ENCODE measurements around the gene NTRK2.
"Not testable (repeated sequence)": the region's sequence is repeated elsewhere in the genome, so short reads cannot be mapped to it uniquely, and the experiment has no call there.

The NTRK2 gene

DNA sequence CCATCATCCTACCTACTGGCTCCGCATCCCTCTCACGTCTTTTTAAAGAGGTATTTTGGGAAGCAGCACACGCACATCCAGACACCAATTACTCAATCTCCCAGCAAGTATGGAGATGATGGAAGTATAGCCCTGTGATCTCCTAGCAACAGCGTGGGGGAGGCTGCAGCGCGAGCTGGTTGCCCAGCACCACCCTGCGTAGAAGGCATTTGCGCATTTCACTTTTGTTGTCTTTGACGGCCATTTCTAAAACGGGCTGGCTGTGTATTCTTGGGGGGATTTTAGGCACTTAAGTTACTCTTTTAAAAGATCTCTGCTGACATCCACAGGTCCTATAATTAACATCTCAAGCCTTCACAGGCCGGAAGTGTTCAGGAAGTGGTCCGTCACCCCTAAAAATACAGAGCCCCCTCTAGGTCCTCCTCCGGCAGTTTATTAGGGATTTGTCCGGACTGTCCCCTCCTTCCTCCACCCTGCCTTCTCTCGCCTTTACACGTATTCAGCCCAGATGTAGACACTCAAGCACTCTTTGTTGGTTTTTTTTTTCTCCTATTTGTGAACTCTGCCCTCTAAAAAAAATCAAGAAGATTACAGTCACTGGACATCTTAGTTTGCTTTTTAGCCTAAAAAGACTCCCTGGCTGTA lies 371.4 kb downstream of the NTRK2 start:
- no peak for DNase-seq

DNA sequence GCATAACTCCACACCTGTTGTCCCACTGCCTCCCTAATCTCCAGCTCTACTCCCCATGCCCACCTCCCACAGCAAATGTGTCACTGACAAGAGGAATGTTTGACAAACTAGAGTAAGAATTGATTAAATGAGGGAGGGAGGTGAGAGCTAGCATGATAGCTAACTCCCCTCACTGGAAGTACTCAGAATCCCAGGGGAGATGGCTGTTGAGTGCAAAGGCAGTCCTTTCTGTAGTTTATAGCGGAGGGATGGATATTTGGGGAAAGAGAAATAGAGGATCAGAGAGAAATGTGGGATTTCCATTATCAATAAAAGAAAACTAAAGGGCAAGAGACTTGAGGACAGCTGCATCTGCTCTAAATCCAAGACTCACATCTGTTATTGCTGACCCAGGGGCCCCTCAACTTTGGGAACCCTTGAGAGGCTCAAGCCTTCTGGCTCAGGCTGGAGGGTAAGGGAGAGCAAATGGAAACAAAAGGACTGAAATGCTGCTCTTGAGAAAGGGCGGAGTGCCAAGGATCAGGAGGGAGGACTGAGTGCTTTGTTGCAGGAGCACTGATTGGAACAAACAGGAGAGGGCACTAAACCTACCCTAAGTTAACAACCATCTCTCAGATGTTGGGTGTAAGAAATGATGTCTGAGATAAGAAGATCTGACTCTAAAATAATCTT lies 372.1 kb downstream of the NTRK2 start:
- no peak for DNase-seq

GRCh38 chr9:85042981-85043647 lies 373.6 kb downstream of the NTRK2 start:
- DNase-seq = no peak

- no peak for DNase-seq
Measured at GRCh38 chr9:85045271-85045670, 375.7 kb downstream of the NTRK2 start.

DNA sequence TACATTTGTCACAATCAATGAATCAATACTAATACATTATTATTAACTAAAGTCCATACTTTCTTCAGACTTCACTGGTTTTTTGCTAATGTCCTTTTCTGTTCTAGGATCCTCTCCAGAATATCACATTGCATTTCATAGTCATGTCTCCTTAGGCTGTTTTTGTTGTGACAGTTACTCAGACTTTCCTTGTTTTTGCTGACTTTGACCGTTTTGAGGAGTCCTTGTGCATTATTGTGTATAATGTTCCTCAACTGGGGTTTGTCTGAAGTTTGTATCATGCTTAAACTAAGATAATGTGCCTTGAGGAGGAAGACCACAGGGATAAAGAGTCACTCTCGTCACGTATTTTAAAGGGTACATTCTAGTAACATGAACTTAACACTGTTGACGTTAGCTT lies 376.9 kb downstream of the NTRK2 start:
- DNase-seq = no peak

DNA sequence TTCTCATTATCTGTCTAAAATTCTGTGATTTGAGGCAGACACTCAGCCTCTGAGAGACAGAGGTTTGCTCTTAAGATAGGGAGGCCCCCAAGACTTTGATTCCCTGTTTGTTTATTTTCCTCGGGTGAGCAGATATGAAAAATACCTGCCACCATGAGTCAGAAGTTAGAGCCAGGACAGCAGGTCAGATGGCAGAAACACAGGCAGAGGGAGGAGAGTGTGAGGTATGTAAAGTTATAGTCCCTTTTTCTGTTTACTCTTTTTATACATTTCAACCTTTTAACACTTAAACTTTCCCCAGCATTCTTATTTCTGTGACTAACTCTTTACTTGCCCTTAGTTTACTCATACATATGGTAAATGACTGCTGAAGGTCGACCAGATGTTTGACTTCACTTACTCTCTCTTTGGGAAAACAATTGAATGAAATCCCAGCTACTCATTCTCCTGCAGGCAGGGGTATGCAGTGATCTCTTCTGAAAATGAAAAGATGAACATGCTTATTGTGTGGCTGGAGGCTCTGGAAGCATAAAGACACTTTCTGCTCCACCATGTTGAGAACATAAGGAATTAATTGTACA lies 383.8 kb downstream of the NTRK2 start:
- no peak for DNase-seq

DNA sequence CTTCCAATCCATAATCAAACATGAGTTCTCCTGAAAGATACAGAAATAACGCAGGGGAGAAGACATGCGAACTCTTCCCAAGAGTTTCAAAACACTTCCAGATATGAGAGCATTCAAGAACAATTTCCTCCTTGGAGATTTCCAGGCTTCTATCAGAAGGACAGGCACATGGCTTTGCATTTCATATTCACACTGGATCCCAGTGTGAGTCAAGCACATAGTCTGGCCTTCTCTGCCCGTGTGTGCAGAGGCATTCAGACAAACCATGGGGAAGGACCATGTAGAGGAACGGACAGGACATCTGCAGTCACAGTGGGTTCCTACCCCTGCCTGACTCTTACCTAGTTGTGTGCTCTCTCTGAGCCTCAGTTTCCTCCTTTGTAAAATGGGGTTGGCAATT lies 384.5 kb downstream of the NTRK2 start:
- DNase-seq = no peak

- no peak for DNase-seq
Measured at GRCh38 chr9:85055506-85056202, 386.1 kb downstream of the NTRK2 start.

DNA sequence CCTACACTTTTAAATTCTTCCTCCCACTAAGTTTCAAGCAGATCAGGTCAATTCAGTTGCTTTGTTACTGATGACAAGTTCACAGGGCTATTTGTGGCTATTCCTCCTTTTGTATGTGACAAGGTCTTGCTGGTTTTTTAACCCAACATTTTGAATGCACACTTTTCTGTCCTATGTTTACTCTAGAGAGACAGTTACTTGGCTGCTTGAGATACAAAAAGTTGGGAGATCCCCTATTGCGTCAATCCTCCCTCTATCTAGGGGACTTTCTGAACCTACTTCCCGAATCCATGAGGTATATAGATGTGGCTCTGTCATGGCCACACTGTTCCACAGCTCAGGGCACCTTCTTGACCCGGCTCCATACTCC lies 386.7 kb downstream of the NTRK2 start:
- DNase-seq = no peak

DNA sequence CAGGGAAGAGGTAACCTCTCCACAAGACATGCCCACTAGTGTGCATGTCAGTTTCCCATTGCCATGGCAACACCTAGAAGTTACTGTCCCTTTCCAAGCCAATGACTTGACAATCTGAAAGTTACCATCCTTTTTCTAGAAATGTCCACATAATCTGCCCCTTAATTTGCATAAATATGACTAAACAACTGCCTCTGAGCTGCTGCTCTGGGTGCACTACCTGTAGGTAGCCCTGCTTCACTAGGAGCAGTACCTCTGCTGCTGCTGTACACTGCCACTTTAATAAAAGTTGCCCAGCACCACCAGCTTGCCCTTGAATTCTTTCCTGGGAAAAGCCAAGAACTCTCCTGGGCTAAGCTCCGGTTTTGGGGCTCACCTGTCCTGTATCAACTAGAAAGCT lies 392.4 kb downstream of the NTRK2 start:
- no peak for DNase-seq

DNA sequence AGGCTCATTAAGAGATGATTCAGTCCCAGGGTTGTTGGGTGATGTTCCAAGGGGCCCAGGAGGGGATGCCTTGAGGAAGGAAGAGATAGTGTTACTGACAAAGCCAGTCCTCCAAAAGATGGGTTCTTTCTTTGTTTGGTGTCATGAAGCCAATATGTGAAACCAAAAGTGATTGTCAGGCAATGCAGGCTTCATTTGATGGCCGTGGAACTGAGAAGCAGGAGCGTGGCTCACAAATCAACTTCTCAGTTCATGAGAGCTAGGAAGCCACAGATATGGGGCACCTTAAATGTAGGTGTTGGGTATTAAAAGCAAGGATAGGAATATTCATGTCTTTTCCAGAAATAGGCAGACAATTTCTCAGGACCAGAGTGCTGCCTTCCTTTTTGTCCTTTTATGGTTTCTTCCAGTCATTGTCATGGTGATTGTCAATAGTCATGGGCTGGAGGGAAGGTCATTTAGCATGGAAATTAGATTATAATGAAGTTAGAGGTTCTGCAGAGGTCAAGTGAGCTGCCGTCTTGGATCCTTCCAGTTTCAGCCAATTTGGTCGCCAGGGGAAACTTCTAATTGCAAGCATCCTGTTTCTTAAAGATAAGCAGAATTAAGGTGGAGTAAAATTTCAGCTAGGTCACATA lies 393.0 kb downstream of the NTRK2 start:
- DNase-seq = no peak

GRCh38 chr9:85064811-85065371 lies 395.4 kb downstream of the NTRK2 start:
- DNase-seq = no peak

GRCh38 chr9:85067792-85068191 lies 398.3 kb downstream of the NTRK2 start:
- DNase-seq = no peak

GRCh38 chr9:85069421-85069820 lies 399.9 kb downstream of the NTRK2 start:
- not testable (repeated sequence) for DNase-seq

Measured in CD4-positive, alpha-beta T cell treated with Interleukin-21 for 1 hour (primary cell).